K562 (cell line): ENCODE results near the gene AK4. TPM values are rescaled to one million over a fixed set of nuclear protein-coding genes. Genes with fewer than 3 reads are reported as not detected.

Source experiments
- ATAC-seq: fragments of 200-7000 bp; cut with Tn5 transposase; 3 replicates; pipeline ENCODE4 v1.9.1; 2020; ENCODE audit warnings: moderate library complexity
- BruUV-seq: library from RNA; stranded (reverse); fragments of 400-500 nt; replicated peaks from 2 replicates; lab custom pipeline; 2021; lab: Mats Ljungman, UMichigan
- CTCF ChIA-PET: fragments of 300-600 bp; formaldehyde crosslinking; extraction: SDS; loops from one replicate; lab custom pipeline; 2021; ENCODE audit warnings: low intra/inter-chr PET ratio; lab: Yijun Ruan, JAX
- POLR2A ChIA-PET: fragments of 300-600, 350-650 bp; sonication (Branson Sonifier 250); formaldehyde crosslinking; extraction: SDS; loops from one replicate; lab custom pipeline; 2021; ENCODE audit warnings: antibody characterized with exemption, inconsistent platforms; lab: Yijun Ruan, JAX
- DNase-seq, 4 experiments: peaks; one replicate each; pipeline versions ENCODE4 v3.0.0 to v3.0.0-alpha.2; 2011 to 2018; ENCODE audit warnings: low spot score in 3 of 4, mixed read lengths in 3 of 4; ENCODE audit errors: extremely low read depth in 1 of 4
- FAIRE-seq: peaks from 2 replicates; lab custom pipeline; 2011; peaks lifted over from hg19 to GRCh38; lab: Jason Lieb, UNC
- H2AFZ ChIP-seq: 2 replicates; pipeline ENCODE4 v1.6.0; 2011; ENCODE audit warnings: low read depth, low read length, control low read depth, inconsistent platforms
- H3K27ac ChIP-seq: fragments of 200-600 bp; 3 replicates; pipeline ENCODE4 v1.8.0; 2011; ENCODE audit warnings: low read depth, mild to moderate bottlenecking, control low read depth, inconsistent platforms, low read length, moderate library complexity, mixed read lengths; ENCODE audit errors: extremely low read depth
- H3K27me3 ChIP-seq, 2 experiments: fragments of 300-600 bp in 1 of 2; 2 replicates in 1 of 2; 3 replicates in 1 of 2; pipeline versions ENCODE4 v1.6.0 to v1.8.0; 2011; ENCODE audit warnings: inconsistent platforms in 2 of 2, low read length in 2 of 2, mild to moderate bottlenecking in 1 of 2, mixed read lengths in 1 of 2, moderate library complexity in 1 of 2; ENCODE audit not compliant: control insufficient read depth in 2 of 2, insufficient read depth in 2 of 2
- H3K36me3 ChIP-seq: fragments of 300-600 bp; 3 replicates; pipeline ENCODE4 v1.8.0; 2011; ENCODE audit warnings: mild to moderate bottlenecking, low read length, inconsistent platforms; ENCODE audit not compliant: control insufficient read depth, insufficient read depth
- H3K4me1 ChIP-seq, 2 experiments: fragments of 200-600 bp in 1 of 2; replicated peaks in 1 of 2; 2 replicates in 1 of 2; 3 replicates in 1 of 2; pipeline versions ENCODE4 v1.5.1 to v1.8.0; 2011; ENCODE audit warnings: inconsistent platforms in 2 of 2, low read length in 2 of 2, mild to moderate bottlenecking in 1 of 2, mixed read lengths in 1 of 2, moderate library complexity in 1 of 2; ENCODE audit not compliant: control insufficient read depth in 2 of 2, insufficient read depth in 2 of 2
- H3K4me2 ChIP-seq: 2 replicates; pipeline ENCODE4 v1.6.1; 2011; ENCODE audit warnings: low read length, control low read depth, inconsistent platforms, mixed read lengths; ENCODE audit not compliant: insufficient read depth
- H3K4me3 ChIP-seq: fragments of 200-600 bp; sonication (generic), shearing (Covaris generic); 2 replicates; pipeline ENCODE4 v1.5.1; 2016; ENCODE audit warnings: control low read depth, inconsistent platforms
- H3K79me2 ChIP-seq: fragments of 200-600 bp; 3 replicates; pipeline ENCODE4 v1.8.0; 2011; ENCODE audit warnings: low read length, inconsistent platforms; ENCODE audit not compliant: control insufficient read depth, insufficient read depth
- H3K9ac ChIP-seq, 2 experiments: 2 replicates each; pipeline versions ENCODE4 v1.6.0 to v1.6.1; 2011; ENCODE audit warnings: low read depth in 2 of 2, low read length in 2 of 2, control low read depth in 1 of 2, inconsistent platforms in 1 of 2, mild to moderate bottlenecking in 1 of 2, mixed read lengths in 1 of 2; ENCODE audit not compliant: insufficient read depth in 1 of 2
- H3K9me1 ChIP-seq: one replicate; pipeline ENCODE4 v1.6.0; 2011; ENCODE audit warnings: inconsistent platforms, mild to moderate bottlenecking, low read length, moderate library complexity; ENCODE audit not compliant: control insufficient read depth, insufficient read depth
- H3K9me3 ChIP-seq: replicated peaks from 2 replicates; pipeline ENCODE4 v1.5.1; 2011; ENCODE audit warnings: low read depth, low read length, inconsistent platforms; ENCODE audit not compliant: control insufficient read depth, insufficient read depth
- H4K20me1 ChIP-seq: replicated peaks from 2 replicates; pipeline ENCODE4 v1.6.1; 2011; ENCODE audit warnings: low read length, inconsistent platforms, mixed read lengths; ENCODE audit not compliant: control insufficient read depth, insufficient read depth
- BCOR ChIP-seq: fragments of 450-650 bp; IDR thresholded peaks from 2 replicates; pipeline ENCODE4 v1.6.1; 2016
- CBX1 ChIP-seq: sonication (generic); IDR thresholded peaks from 2 replicates; pipeline ENCODE4 v1.6.1; 2016; ENCODE audit warnings: antibody characterized with exemption, low read depth, mild to moderate bottlenecking
- CHD4 ChIP-seq: fragments of 200-600 bp; sonication (generic); IDR thresholded peaks from 3 replicates; pipeline ENCODE4 v1.6.1; 2012; ENCODE audit warnings: low read depth, mild to moderate bottlenecking, mixed read lengths, low read length, inconsistent platforms; ENCODE audit not compliant: insufficient read depth, insufficient replicate concordance, poor library complexity, severe bottlenecking
- HDAC1 ChIP-seq, 2 experiments: fragments of 450-650 bp; IDR thresholded peaks; 2 replicates each; pipeline ENCODE4 v1.6.1; 2016 to 2017; ENCODE audit warnings: inconsistent platforms in 1 of 2, mild to moderate bottlenecking in 1 of 2, moderate library complexity in 1 of 2
- MTA1 ChIP-seq: fragments of 450-650 bp; IDR thresholded peaks from 2 replicates; pipeline ENCODE4 v1.6.1; 2017; ENCODE audit warnings: borderline replicate concordance
- NCOA4 ChIP-seq: fragments of 450-650 bp; IDR thresholded peaks from 2 replicates; pipeline ENCODE4 v1.6.1; 2018; ENCODE audit warnings: mild to moderate bottlenecking; ENCODE audit not compliant: partially characterized antibody
- NFIX ChIP-seq: fragments of 250-450 bp; sonication (Bioruptor Pico); IDR thresholded peaks from 2 replicates; pipeline ENCODE4 v1.4.0; 2020; ENCODE audit warnings: low read depth, mild to moderate bottlenecking, moderate library complexity
- POLR3A ChIP-seq: IDR thresholded peaks from 2 replicates; pipeline ENCODE4 v1.6.1; 2011; ENCODE audit warnings: borderline replicate concordance, mild to moderate bottlenecking, moderate library complexity; ENCODE audit not compliant: insufficient read length, insufficient read depth; ENCODE audit errors: extremely low read depth
- SLC30A9 ChIP-seq: fragments of 250-450 bp; sonication (Bioruptor Pico); IDR thresholded peaks from 2 replicates; pipeline ENCODE4 v1.8.0; 2022; ENCODE audit warnings: mild to moderate bottlenecking, moderate library complexity
- SRSF3 ChIP-seq: fragments of 200-400 bp; formaldehyde crosslinking; IDR thresholded peaks from 2 replicates; pipeline ENCODE4 v1.6.1; 2016; ENCODE audit warnings: mild to moderate bottlenecking, low read length, moderate library complexity; ENCODE audit not compliant: insufficient read depth
- ZMIZ1 ChIP-seq, 2 experiments: fragments of 150-350 bp in 1 of 2; IDR thresholded peaks; 2 replicates each; pipeline ENCODE4 v1.6.1; 2012 to 2016; ENCODE audit warnings: low read depth in 2 of 2, low read length in 2 of 2, mild to moderate bottlenecking in 1 of 2, moderate library complexity in 1 of 2
- ZNF184 ChIP-seq: sonication (generic); formaldehyde crosslinking; IDR thresholded peaks from 2 replicates; pipeline ENCODE4 v1.5.0; 2020; ENCODE audit warnings: missing genetic modification reagents
- ZNF282 ChIP-seq: sonication (generic); formaldehyde crosslinking; IDR thresholded peaks from 2 replicates; pipeline ENCODE4 v1.8.1; 2023; ENCODE audit warnings: missing genetic modification reagents
- ZNF717 ChIP-seq: fragments of 250-450 bp; sonication (Bioruptor Pico); IDR thresholded peaks from 2 replicates; pipeline ENCODE4 v1.5.0; 2021
- in situ Hi-C: fragments of 300-500 bp; cut with MboI; formaldehyde crosslinking; loops from 4 replicates; pipeline ENCODE4 v1.15.0; 2018; ENCODE audit warnings: inconsistent platforms, mixed read lengths
- intact Hi-C: fragments of 100-400 bp; cut with micrococcal nuclease; formaldehyde crosslinking; loops from 2 replicates; pipeline ENCODE4 v1.14.2; 2022
- polyA plus RNA-seq, 8 experiments: library from polyadenylated mRNA; depleted of rRNA in 4 of 8; stranded (reverse) in 5 of 8; unstranded in 3 of 8; fragments of >200 nt; fragmentation: Nextera tagmentation in 2 of 8; fragmentation: Illumina TruSeq in 1 of 8; extraction: Ambion mirVana in 2 of 8; extraction: Trizol in 1 of 8; gene quantifications; 2 replicates each; pipeline versions ENCODE4 v1.2.1 to v1.2.3, GENCODE V29; 2011 to 2014; ENCODE audit warnings: inconsistent platforms in 1 of 8, missing spikeins in 1 of 8
- total RNA-seq, 7 experiments: library from RNA; depleted of rRNA in 6 of 7; stranded (reverse); fragments of >200 nt in 6 of 7; fragmentation: Illumina TruSeq in 2 of 7; extraction: Trizol in 2 of 7; gene quantifications; 2 replicates each; pipeline versions ENCODE4 v1.2.1 to v1.2.3, GENCODE V29; 2011 to 2021; ENCODE audit warnings: low replicate concordance in 1 of 7
- TF ChIP-seq, protein P1 (sequence below): fragments of 450-650 bp; formaldehyde crosslinking; IDR thresholded peaks from 2 replicates; pipeline ENCODE4 v1.4.0; 2020; ENCODE audit warnings: mild to moderate bottlenecking, mixed read lengths

The AK4 gene
- total and polyA plus RNA-seq, 9 of the 15 experiments (the other 6 are each of a cell fraction or from before 2014, with no cell fraction given), result 10.4 to 96.6 (median 21.5) TPM

DNA sequence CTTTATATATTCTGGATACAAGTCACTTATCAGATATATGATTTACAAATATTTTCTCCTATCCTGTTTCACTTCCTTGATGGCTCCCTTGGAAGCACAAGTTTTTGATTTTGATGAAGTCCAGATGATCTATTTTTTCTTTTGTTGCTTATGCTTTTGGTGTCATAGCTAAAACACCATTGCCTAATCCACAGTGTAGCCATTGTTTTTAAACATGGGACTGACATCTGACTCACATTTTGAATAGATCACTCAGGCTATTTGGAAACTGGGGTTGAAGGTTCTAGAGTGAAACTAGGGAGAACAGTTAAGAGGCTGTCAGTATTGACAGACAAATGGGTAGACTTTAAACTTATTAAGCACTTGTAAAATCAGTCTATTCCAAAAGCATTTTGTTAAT is 16.6 kb downstream of the AK4 start:
- FAIRE-seq (no peak), ATAC-seq (no peak), DNase-seq (no peak)
- TF ChIP-seq SLC30A9, result no peak
- TF ChIP-seq NFIX (CRISPR knock-in tag), result no peak
- no peak for TF ChIP-seq MTA1
- TF ChIP-seq ZNF184, result no peak
- TF ChIP-seq POLR3A, result no peak
- no peak for TF ChIP-seq SRSF3
- TF ChIP-seq CBX1, result no peak
- TF ChIP-seq HDAC1 (IDR thresholded peaks at IDR 0.05), result no peak
- TF ChIP-seq, protein P1, sequence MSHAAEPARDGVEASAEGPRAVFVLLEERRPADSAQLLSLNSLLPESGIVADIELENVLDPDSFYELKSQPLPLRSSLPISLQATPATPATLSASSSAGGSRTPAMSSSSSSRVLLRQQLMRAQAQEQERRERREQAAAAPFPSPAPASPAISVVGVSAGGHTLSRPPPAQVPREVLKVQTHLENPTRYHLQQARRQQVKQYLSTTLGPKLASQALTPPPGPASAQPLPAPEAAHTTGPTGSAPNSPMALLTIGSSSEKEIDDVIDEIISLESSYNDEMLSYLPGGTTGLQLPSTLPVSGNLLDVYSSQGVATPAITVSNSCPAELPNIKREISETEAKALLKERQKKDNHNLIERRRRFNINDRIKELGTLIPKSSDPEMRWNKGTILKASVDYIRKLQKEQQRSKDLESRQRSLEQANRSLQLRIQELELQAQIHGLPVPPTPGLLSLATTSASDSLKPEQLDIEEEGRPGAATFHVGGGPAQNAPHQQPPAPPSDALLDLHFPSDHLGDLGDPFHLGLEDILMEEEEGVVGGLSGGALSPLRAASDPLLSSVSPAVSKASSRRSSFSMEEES, result no peak
- no peak for TF ChIP-seq ZMIZ1 (IDR thresholded peaks at IDR 0.05; ENCODE audit: low read depth in 2 of 2, low read length in 2 of 2)
- no peak for TF ChIP-seq ZNF717 (CRISPR knock-in tag)
- TF ChIP-seq NCOA4, result no peak
- TF ChIP-seq CHD4, result no peak
- TF ChIP-seq ZNF282 (CRISPR knock-in tag), result no peak
- no peak for TF ChIP-seq BCOR
- no peaks in the 10 kb centered on the region for H3K9me3 ChIP-seq
- H3K36me3 ChIP-seq, result no peaks in the 10 kb centered on the region; the same call in 2 of the 3 replicates
- no peaks in the 10 kb centered on the region for H3K9me1 ChIP-seq
- no peak overlapping the region for H3K4me2 ChIP-seq
- no peaks in the 10 kb centered on the region; the same call in 1 of the 2 replicates for H4K20me1 ChIP-seq
- in situ Hi-C loops (no loop called here), intact Hi-C loops (no loop called here)
- H3K4me1 ChIP-seq, result peaks cover 11 to 34% of the 10 kb centered on the region in 2 experiments
- BruUV-seq, result no TSS peak
- H3K79me2 ChIP-seq, result peaks cover 80% of the 10 kb centered on the region
- no peaks in the 10 kb centered on the region for H3K27me3 ChIP-seq
- CTCF ChIA-PET, result no interaction called here
- H3K9ac ChIP-seq, result no peak overlapping the region
- H3K27ac ChIP-seq, result no peak overlapping the region
- H3K4me3 ChIP-seq, result no peak overlapping the region
- H2AFZ ChIP-seq, result no peak overlapping the region
- POLR2A ChIA-PET, result interaction anchor here (1.6 kb wide), 1 partner anchor 11 kb away, joined by 4 read pairs; no protein-coding TSS in a partner anchor
